Progenitor cell of endocrine pancreas (in vitro differentiated cells): ENCODE results near the gene CFAP54. TPM values are rescaled to one million over a fixed set of nuclear protein-coding genes. Genes with fewer than 3 reads are reported as not detected.
"Not testable (repeated sequence)": the region's sequence is repeated elsewhere in the genome, so short reads cannot be mapped to it uniquely, and the experiment has no call there.

ENCODE experiments used
- DNase-seq: peaks from one replicate; pipeline ENCODE4 v3.0.0; 2021; ENCODE audit warnings: low spot score; ENCODE audit not compliant: unreplicated experiment
- H3K27ac Mint-ChIP-seq: 2 replicates; pipeline ENCODE4 v1.8.0; 2021; ENCODE audit warnings: mild to moderate bottlenecking, moderate library complexity, mixed read lengths
- H3K27me3 Mint-ChIP-seq: 2 replicates; pipeline ENCODE4 v1.8.0; 2021; ENCODE audit warnings: mixed read lengths
- H3K36me3 Mint-ChIP-seq: 2 replicates; pipeline ENCODE4 v1.8.0; 2022; ENCODE audit warnings: mixed read lengths; ENCODE audit not compliant: insufficient read depth
- H3K4me1 Mint-ChIP-seq: 2 replicates; pipeline ENCODE4 v1.8.0; 2021; ENCODE audit warnings: low read depth, mixed read lengths
- H3K4me3 Mint-ChIP-seq: 2 replicates; pipeline ENCODE4 v1.8.0; 2021; ENCODE audit warnings: low read depth, mild to moderate bottlenecking, moderate library complexity, mixed read lengths
- H3K9me3 Mint-ChIP-seq: 2 replicates; pipeline ENCODE4 v1.8.0; 2021; ENCODE audit warnings: low read depth, mixed read lengths
- total RNA-seq: library from RNA; stranded (reverse); gene quantifications from 2 replicates; pipeline ENCODE4 v1.2.1, GENCODE V29; 2021
- TF ChIP-seq, protein P1 (sequence below): fragments of 200-600 bp; sonication (generic); IDR thresholded peaks from one replicate; pipeline ENCODE4 v1.5.0; 2021; ENCODE audit warnings: antibody characterized with exemption, mild to moderate bottlenecking; ENCODE audit not compliant: unreplicated experiment

The CFAP54 gene
- total RNA-seq, 1 donor from 2014 or later: 5.9 TPM

- H3K27me3 Mint-ChIP-seq: no peaks in the 10 kb centered on the region
- peaks cover 4% of the 10 kb centered on the region for H3K4me1 Mint-ChIP-seq
- DNase-seq: no peak
- no peak overlapping the region for H3K27ac Mint-ChIP-seq
- no peak overlapping the region for H3K4me3 Mint-ChIP-seq
- H3K9me3 Mint-ChIP-seq: no peaks in the 10 kb centered on the region
- TF ChIP-seq, protein P1, sequence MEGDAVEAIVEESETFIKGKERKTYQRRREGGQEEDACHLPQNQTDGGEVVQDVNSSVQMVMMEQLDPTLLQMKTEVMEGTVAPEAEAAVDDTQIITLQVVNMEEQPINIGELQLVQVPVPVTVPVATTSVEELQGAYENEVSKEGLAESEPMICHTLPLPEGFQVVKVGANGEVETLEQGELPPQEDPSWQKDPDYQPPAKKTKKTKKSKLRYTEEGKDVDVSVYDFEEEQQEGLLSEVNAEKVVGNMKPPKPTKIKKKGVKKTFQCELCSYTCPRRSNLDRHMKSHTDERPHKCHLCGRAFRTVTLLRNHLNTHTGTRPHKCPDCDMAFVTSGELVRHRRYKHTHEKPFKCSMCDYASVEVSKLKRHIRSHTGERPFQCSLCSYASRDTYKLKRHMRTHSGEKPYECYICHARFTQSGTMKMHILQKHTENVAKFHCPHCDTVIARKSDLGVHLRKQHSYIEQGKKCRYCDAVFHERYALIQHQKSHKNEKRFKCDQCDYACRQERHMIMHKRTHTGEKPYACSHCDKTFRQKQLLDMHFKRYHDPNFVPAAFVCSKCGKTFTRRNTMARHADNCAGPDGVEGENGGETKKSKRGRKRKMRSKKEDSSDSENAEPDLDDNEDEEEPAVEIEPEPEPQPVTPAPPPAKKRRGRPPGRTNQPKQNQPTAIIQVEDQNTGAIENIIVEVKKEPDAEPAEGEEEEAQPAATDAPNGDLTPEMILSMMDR: no peak
- H3K36me3 Mint-ChIP-seq: no peaks in the 10 kb centered on the region
Measured at GRCh38 chr12:96658075-96658474, 168.7 kb downstream of the CFAP54 start.

DNA sequence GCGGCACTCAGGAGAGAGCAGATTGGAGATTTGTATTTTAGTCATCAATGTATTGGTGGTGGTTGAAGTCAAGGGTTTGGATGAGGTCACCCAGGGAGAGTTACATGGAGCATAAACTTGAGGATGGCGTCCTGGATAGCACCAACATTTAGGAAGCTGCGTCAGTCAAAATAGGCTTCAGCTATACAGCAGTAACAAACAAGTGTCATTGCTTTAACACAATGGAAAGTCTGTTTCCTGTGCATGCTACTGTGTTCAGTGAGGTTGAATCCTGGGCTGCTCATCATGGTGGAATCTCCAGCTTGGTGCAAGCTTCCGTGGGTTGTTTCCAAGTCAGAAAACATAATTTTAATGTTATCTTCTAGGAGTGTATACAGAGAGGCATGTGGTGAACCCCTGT, 180.4 kb downstream of the CFAP54 start:
- Mint-ChIP-seq H3K36me3 (peaks cover 7% of the 10 kb centered on the region), H3K4me3 (no peak overlapping the region), H3K27ac (no peak overlapping the region), H3K9me3 (peaks cover 6% of the 10 kb centered on the region), H3K4me1 (peaks cover 5% of the 10 kb centered on the region), H3K27me3 (no peaks in the 10 kb centered on the region)
- TF ChIP-seq, protein P1: no peak
- DNase-seq: no peak

- no peaks in the 10 kb centered on the region for H3K27me3 Mint-ChIP-seq
Measured at GRCh38 chr12:96670334-96670899, 181.0 kb downstream of the CFAP54 start.

DNA sequence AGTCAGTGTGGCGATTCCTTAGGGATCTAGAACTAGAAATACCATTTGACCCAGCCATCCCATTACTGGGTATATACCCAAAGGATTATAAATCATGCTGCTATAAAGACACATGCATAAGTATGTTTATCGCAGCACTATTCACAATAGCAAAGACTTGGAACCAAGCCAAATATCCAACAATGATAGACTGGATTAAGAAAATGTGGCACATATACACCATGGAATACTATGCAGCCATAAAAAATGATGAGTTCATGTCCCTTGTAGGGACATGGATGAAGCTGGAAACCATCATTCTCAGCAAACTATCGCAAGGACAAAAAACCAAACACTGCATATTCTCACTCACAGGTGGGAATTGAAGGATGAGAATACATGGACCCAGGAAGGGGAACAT, 186.1 kb downstream of the CFAP54 start:
- not testable (repeated sequence) for DNase-seq, H3K4me1 Mint-ChIP-seq, H3K36me3 Mint-ChIP-seq, H3K27me3 Mint-ChIP-seq, H3K9me3 Mint-ChIP-seq, H3K4me3 Mint-ChIP-seq, H3K27ac Mint-ChIP-seq

More at GRCh38 chr12:96670334-96670899, 181.0 kb downstream of the CFAP54 start:
- Mint-ChIP-seq H3K36me3 (peaks cover 5% of the 10 kb centered on the region), H3K4me1 (peaks cover 5% of the 10 kb centered on the region), H3K9me3 (peaks cover 3% of the 10 kb centered on the region), H3K4me3 (no peak overlapping the region), H3K27ac (no peak overlapping the region)
- DNase-seq: no peak
- TF ChIP-seq, protein P1: no peak

GRCh38 chr12:96677363-96677762, 188.0 kb downstream of the CFAP54 start:
- Mint-ChIP-seq H3K4me1 (peaks cover 3% of the 10 kb centered on the region), H3K27ac (no peak overlapping the region), H3K27me3 (no peaks in the 10 kb centered on the region), H3K4me3 (no peak overlapping the region), H3K36me3 (no peaks in the 10 kb centered on the region), H3K9me3 (no peaks in the 10 kb centered on the region)
- DNase-seq: no peak
- TF ChIP-seq, protein P1: no peak

GRCh38 chr12:96687719-96688118, 198.3 kb downstream of the CFAP54 start:
- Mint-ChIP-seq H3K4me3 (no peak overlapping the region), H3K9me3 (peaks cover 4% of the 10 kb centered on the region), H3K36me3 (no peaks in the 10 kb centered on the region), H3K4me1 (peaks cover 3% of the 10 kb centered on the region), H3K27ac (no peak overlapping the region), H3K27me3 (no peaks in the 10 kb centered on the region)
- TF ChIP-seq, protein P1: no peak
- no peak for DNase-seq
